NCI-H1694 (cell line): ENCODE measurements around the gene OLFML2B.

Source experiments
- DNase-seq: peaks from one replicate; lab custom pipeline; 2025; lab: John Stamatoyannopoulos, UW

Gene OLFML2B

GRCh38 chr1:162006081-162006480 lies 17.6 kb downstream of the OLFML2B start:
- no peak for DNase-seq

GRCh38 chr1:162004441-162004950 lies 19.2 kb downstream of the OLFML2B start:
- DNase-seq: no peak

GRCh38 chr1:162003830-162004215 lies 19.8 kb downstream of the OLFML2B start:
- DNase-seq: no peak

- no peak for DNase-seq
These were observed 20.4 kb downstream of the OLFML2B start for GRCh38 chr1:162003061-162003829.

GRCh38 chr1:162000053-162000420 lies 23.6 kb downstream of the OLFML2B start:
- DNase-seq: no peak

- no peak for DNase-seq
These were observed 24.2 kb downstream of the OLFML2B start for GRCh38 chr1:161999301-162000052.

- DNase-seq: no peak
These were observed 24.9 kb downstream of the OLFML2B start for GRCh38 chr1:161998811-161999210.

- DNase-seq: no peak
These were observed 26.5 kb downstream of the OLFML2B start for GRCh38 chr1:161997152-161997551.

- DNase-seq: no peak
These were observed 29.4 kb downstream of the OLFML2B start for GRCh38 chr1:161994175-161994668.

- DNase-seq: no peak
These were observed 30.1 kb downstream of the OLFML2B start for GRCh38 chr1:161993576-161993975.

GRCh38 chr1:161989786-161990185 lies 33.9 kb downstream of the OLFML2B start:
- no peak for DNase-seq

- no peak for DNase-seq
These were observed 34.6 kb downstream of the OLFML2B start for GRCh38 chr1:161989108-161989507.

- DNase-seq: no peak
These were observed 35.3 kb downstream of the OLFML2B start for GRCh38 chr1:161988413-161988812.

GRCh38 chr1:161987872-161988271 lies 35.8 kb downstream of the OLFML2B start:
- no peak for DNase-seq

GRCh38 chr1:161987303-161987702 lies 36.4 kb downstream of the OLFML2B start:
- no peak for DNase-seq

GRCh38 chr1:161986328-161986727 lies 37.3 kb downstream of the OLFML2B start:
- DNase-seq: no peak

GRCh38 chr1:161985301-161985822 lies 38.3 kb downstream of the OLFML2B start:
- no peak for DNase-seq

- DNase-seq: no peak
These were observed 39.9 kb downstream of the OLFML2B start for GRCh38 chr1:161983725-161984124.

- no peak for DNase-seq
These were observed 40.8 kb downstream of the OLFML2B start for GRCh38 chr1:161982917-161983316.

- DNase-seq: no peak
These were observed 41.2 kb downstream of the OLFML2B start for GRCh38 chr1:161982507-161982895.

- DNase-seq: no peak
These were observed 41.7 kb downstream of the OLFML2B start for GRCh38 chr1:161981735-161982506.

GRCh38 chr1:161981126-161981525 lies 42.5 kb downstream of the OLFML2B start:
- DNase-seq: no peak
